ENCODE results near the gene SCYGR6.

SCYGR6 gene

DNA sequence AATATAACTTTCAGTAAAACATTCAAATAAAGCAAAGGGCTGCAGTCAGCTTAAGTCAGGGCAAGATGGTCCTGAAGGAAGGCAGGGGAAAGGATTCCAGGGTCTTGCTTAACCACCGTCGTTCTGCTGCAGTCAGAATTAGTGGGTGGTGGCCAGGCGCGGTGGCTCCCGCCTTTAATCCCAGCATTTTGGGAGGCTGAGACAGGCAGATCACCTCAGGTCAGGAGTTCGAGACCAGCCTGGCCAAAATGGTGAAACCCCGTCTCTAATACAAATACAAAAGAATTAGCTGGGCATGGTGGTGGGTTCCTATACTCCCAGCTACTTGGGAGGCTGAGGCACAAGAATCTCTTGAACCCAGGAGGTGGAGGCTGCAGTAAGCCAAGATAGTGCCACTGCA lies 13.6 kb downstream of the SCYGR6 start:
- no peak for DNase-seq

DNA sequence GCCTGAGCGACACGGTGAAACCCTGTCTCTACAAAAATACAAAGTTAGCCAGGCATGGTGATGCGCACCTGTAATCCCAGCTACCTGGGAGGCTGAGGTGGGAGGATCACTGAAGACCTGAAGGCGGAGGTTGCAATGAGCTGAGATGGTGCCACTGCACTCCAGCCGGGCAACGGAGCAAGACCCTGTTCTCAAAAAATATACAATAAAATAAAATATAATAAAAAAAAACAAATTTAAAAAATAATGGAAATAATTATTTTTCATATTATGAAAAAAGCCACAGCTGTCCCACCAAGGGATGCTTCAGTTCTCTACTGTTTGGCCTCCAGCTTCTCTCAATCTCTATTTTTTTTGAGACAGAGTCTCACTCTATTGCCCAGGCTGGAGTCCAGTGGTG lies 17.2 kb downstream of the SCYGR6 start:
- DNase-seq: no peak

DNA sequence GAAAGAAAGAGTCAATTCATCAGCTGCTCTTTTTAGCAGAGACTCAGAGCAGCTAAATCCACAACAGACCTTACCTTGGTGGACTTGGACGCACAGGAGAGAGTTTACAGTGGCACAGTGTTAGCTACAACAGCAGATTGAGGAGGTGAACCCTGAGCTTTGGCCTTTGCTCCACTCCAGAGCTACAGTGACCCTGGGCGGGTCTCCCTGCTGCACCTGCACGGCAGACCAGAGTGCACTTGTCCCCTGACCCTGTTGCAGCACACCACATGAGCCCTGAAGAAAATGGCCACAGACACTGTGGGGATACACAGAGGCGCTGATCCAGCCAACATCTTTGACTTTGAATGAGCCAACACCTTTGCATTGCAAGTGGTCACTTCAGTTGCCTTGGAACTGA lies 17.7 kb downstream of the SCYGR6 start:
- DNase-seq: no peak

DNA sequence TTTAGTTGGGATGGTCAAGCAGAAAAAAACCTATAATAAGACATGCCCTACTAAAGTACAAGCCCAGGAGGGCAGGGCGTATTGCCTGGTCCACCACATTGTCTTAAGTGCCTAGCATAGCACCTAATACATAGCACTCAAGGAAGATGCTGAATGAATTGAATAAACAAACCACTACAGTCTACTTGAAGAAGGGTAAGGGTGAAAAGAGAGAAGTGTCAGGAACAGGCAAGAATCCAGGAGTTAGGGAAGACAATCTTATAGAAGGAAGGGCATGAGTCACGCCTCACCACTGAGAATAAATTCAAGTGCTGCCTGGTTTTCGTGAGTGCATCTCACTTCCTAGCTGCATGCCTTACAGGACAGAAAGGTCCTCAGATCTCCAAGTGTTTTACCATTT lies 20.6 kb downstream of the SCYGR6 start:
- DNase-seq: no peak

- no peak for DNase-seq
Measured at GRCh38 chr2:227703280-227703732, 21.3 kb downstream of the SCYGR6 start.

DNA sequence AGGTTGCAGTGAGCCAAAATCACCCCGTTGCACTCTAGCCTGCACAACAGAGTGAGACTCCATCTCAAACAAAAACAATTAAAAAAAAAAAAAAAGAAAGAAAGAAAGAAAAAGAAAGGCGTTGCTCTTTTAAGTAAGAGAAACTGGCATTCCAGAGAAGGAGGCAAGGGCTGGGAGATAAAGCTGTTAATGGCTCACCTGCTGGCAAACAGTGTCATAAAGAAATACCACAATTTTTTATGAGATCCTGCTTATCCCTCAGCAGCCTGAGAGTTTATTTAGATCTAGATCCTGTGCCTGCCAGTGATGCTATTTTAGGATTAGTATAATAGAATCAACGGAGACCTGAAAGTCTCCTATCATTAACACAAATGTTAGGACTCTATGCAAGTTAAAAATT lies 23.0 kb downstream of the SCYGR6 start:
- no peak for DNase-seq

- no peak for DNase-seq
Measured at GRCh38 chr2:227696990-227697679, 27.4 kb downstream of the SCYGR6 start.

- DNase-seq: no peak
Measured at GRCh38 chr2:227687189-227687588, 37.4 kb downstream of the SCYGR6 start.

DNA sequence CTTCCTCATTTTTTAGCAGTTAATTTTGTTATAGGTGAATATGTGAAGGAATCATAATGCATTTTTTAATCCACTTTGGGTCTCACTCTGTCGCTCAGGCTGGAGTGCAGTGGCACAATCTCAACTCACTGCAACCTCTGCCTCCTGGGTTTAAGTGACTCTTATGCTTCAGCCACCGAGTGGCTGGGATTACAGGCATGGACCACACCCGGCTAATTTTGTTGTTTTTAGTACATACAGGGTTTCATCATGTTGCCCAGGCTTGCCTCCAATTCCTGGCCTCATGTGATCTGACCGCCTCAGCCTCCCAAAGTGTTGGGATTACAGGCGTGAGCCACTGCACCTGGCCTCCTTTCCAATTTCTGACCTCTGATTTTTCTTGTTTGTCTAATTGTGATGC lies 40.3 kb downstream of the SCYGR6 start:
- no peak for DNase-seq

GRCh38 chr2:227677928-227678327 lies 46.6 kb downstream of the SCYGR6 start:
- DNase-seq: no peak

- DNase-seq: no peak
Measured at GRCh38 chr2:227674485-227674884, 50.1 kb downstream of the SCYGR6 start.
